Endodermal cell (in vitro differentiated cells): ENCODE data around the gene SLC4A4. TPM values are rescaled to one million over a fixed set of nuclear protein-coding genes. Genes with fewer than 3 reads are reported as not detected.

Experiments
- DNase-seq: peaks from one replicate; pipeline ENCODE4 v3.0.0-alpha.2; 2017
- H3K27ac ChIP-seq: 2 replicates; pipeline ENCODE4 v1.5.1; 2013; ENCODE audit warnings: mild to moderate bottlenecking, low read depth, low read length, moderate library complexity
- H3K27me3 ChIP-seq: 2 replicates; pipeline ENCODE4 v1.6.1; 2013; ENCODE audit warnings: mild to moderate bottlenecking, low read length, moderate library complexity; ENCODE audit not compliant: insufficient read depth, control insufficient read depth, poor library complexity, severe bottlenecking
- H3K36me3 ChIP-seq: 2 replicates; pipeline ENCODE4 v1.7.0; 2013; ENCODE audit warnings: mild to moderate bottlenecking, low read length, moderate library complexity; ENCODE audit not compliant: control insufficient read depth, insufficient read depth
- H3K4me1 ChIP-seq: one replicate; pipeline ENCODE4 v1.7.0; 2013; ENCODE audit warnings: low read length; ENCODE audit not compliant: control insufficient read depth, insufficient read depth
- H3K4me3 ChIP-seq: 2 replicates; pipeline ENCODE4 v1.5.1; 2013; ENCODE audit warnings: mild to moderate bottlenecking, low read length, moderate library complexity
- H3K9ac ChIP-seq: 2 replicates; pipeline ENCODE4 v1.6.1; 2013; ENCODE audit warnings: mild to moderate bottlenecking, low read length, moderate library complexity; ENCODE audit not compliant: poor library complexity, severe bottlenecking; ENCODE audit errors: extremely low read depth
- H3K9me3 ChIP-seq: 2 replicates; pipeline ENCODE4 v1.6.1; 2013; ENCODE audit warnings: mild to moderate bottlenecking, low read length, moderate library complexity; ENCODE audit not compliant: control insufficient read depth
- H3K27ac Mint-ChIP-seq: 2 replicates; pipeline ENCODE4 v1.8.0; 2020; ENCODE audit warnings: mixed read lengths
- H3K27me3 Mint-ChIP-seq: 2 replicates; pipeline ENCODE4 v1.8.0; 2021; ENCODE audit warnings: mild to moderate bottlenecking, mixed read lengths; ENCODE audit not compliant: insufficient read depth
- H3K36me3 Mint-ChIP-seq: 2 replicates; pipeline ENCODE4 v1.8.0; 2020; ENCODE audit warnings: low read depth, mixed read lengths
- H3K4me1 Mint-ChIP-seq: 2 replicates; pipeline ENCODE4 v1.8.0; 2020; ENCODE audit warnings: mixed read lengths
- H3K4me3 Mint-ChIP-seq: 2 replicates; pipeline ENCODE4 v1.8.0; 2020; ENCODE audit warnings: mild to moderate bottlenecking, moderate library complexity, mixed read lengths
- H3K9me3 Mint-ChIP-seq: 2 replicates; pipeline ENCODE4 v1.8.0; 2020; ENCODE audit warnings: mild to moderate bottlenecking, mixed read lengths
- CTCF ChIP-seq: fragments of 200-600 bp; sonication (generic); conservative IDR thresholded peaks from 2 replicates; pipeline ENCODE4 v1.5.0; 2021; ENCODE audit warnings: antibody characterized with exemption, mild to moderate bottlenecking
- WGBS, 2 experiments: methylation state at CpG; one replicate each; pipeline versions ENCODE4 v1.1.5 to v1.1.7; 2013; ENCODE audit warnings: missing lambda C conversion rate in 2 of 2, mixed read lengths in 1 of 2; ENCODE audit not compliant: insufficient coverage in 1 of 2, insufficient read length in 1 of 2; 5-methylcytosine and 5-hydroxymethylcytosine counted together
- total RNA-seq, 2 donors: library from RNA; stranded (reverse); fragmentation: NEBNext Ultra II Directional in 1 of 2; extraction: Animal tissue kit (Norgen Biotek cat#: 25700) in 1 of 2; gene quantifications; 2 replicates in 1 of 2; 3 replicates in 1 of 2; pipeline ENCODE4 v1.2.1, GENCODE V29; 2021

The SLC4A4 gene
- total RNA-seq, 2 donors from 2014 or later: 3.3 to 3.8 TPM

GRCh38 chr4:71382125-71382899 lies 43.5 kb downstream of the SLC4A4 start:
- H3K27me3 Mint-ChIP-seq: no peaks in the 10 kb centered on the region
- H3K27ac ChIP-seq: no peak overlapping the region
- no peak overlapping the region for H3K4me3 ChIP-seq
- H3K36me3 Mint-ChIP-seq: no peaks in the 10 kb centered on the region
- no peaks in the 10 kb centered on the region for H3K4me1 Mint-ChIP-seq
- no peak overlapping the region for H3K27ac Mint-ChIP-seq
- H3K36me3 ChIP-seq: no peaks in the 10 kb centered on the region
- H3K4me3 Mint-ChIP-seq: no peak overlapping the region
- H3K9ac ChIP-seq: no peak overlapping the region
- no peaks in the 10 kb centered on the region for H3K9me3 Mint-ChIP-seq
- H3K9me3 ChIP-seq: no peaks in the 10 kb centered on the region
- TF ChIP-seq CTCF: no peak
- no peak for DNase-seq
- WGBS, 2 experiments: 92 to 96% methylated on average over 3 of the region's 3 CpGs
- no peaks in the 10 kb centered on the region for H3K4me1 ChIP-seq
- H3K27me3 ChIP-seq: no peaks in the 10 kb centered on the region

DNA sequence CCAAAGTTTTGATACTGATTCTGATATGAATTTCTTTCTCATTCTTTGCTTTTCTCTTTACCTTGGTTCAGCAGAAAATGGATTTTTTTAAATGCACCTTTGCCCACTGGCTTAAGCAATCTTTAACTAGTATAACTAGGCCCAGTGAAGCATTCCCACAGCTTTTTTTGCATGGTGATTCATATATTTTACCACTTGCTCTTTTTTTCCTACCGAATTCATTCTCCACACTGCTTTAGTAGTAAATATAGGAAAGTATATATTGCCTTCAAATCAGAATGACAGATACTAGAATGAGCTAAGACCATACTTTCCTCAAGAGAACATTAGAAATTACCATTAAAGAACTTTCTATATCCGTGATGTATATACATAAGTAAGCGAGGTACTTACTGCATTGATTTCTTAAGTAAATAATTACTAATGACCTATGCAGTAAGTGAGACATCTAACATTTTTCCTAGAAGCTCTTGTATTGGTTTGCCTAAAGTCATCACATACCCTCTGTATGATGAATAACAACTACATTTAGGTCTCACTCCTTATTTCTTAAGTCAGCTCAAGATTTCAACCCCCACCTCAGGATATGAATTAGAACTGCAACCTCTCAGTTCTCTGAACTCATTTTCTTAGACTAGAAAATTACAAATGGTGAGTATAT lies 44.2 kb downstream of the SLC4A4 start:
- H3K4me1 ChIP-seq: no peaks in the 10 kb centered on the region
- Mint-ChIP-seq H3K4me1 (no peaks in the 10 kb centered on the region), H3K27ac (no peak overlapping the region), H3K27me3 (no peaks in the 10 kb centered on the region), H3K9me3 (no peaks in the 10 kb centered on the region), H3K36me3 (no peaks in the 10 kb centered on the region), H3K4me3 (no peak overlapping the region)
- no peaks in the 10 kb centered on the region for H3K9me3 ChIP-seq
- no peaks in the 10 kb centered on the region for H3K36me3 ChIP-seq
- DNase-seq: no peak
- H3K27ac ChIP-seq: no peak overlapping the region
- 85% methylated on average over 3 of the region's 3 CpGs; no CpG with 5 or more reads in 1 of the 2 experiments for WGBS, 2 experiments
- no peaks in the 10 kb centered on the region for H3K27me3 ChIP-seq
- no peak overlapping the region for H3K9ac ChIP-seq
- H3K4me3 ChIP-seq: no peak overlapping the region
- TF ChIP-seq CTCF: no peak

GRCh38 chr4:71383984-71384383 lies 45.2 kb downstream of the SLC4A4 start:
- H3K36me3 ChIP-seq: no peaks in the 10 kb centered on the region
- DNase-seq: no peak
- H3K27me3 Mint-ChIP-seq: no peaks in the 10 kb centered on the region
- H3K4me1 ChIP-seq: no peaks in the 10 kb centered on the region
- H3K4me3 ChIP-seq: no peak overlapping the region
- H3K4me1 Mint-ChIP-seq: no peaks in the 10 kb centered on the region
- H3K9me3 Mint-ChIP-seq: no peaks in the 10 kb centered on the region
- no peak overlapping the region for H3K27ac Mint-ChIP-seq
- no peak overlapping the region for H3K27ac ChIP-seq
- no peaks in the 10 kb centered on the region for H3K9me3 ChIP-seq
- WGBS, 2 experiments: 86 to 100% methylated on average over 1 of the region's 1 CpG
- H3K4me3 Mint-ChIP-seq: no peak overlapping the region
- H3K27me3 ChIP-seq: no peaks in the 10 kb centered on the region
- no peak overlapping the region for H3K9ac ChIP-seq
- no peaks in the 10 kb centered on the region for H3K36me3 Mint-ChIP-seq
- no peak for TF ChIP-seq CTCF
